Bronchial epithelial cell (primary cell): ENCODE measurements around the gene IFT43. TPM values are rescaled to one million over a fixed set of nuclear protein-coding genes. Genes with fewer than 3 reads are reported as not detected.

ENCODE experiments used
- DNase-seq: peaks from one replicate; pipeline ENCODE4 v3.0.0-alpha.2; 2010; ENCODE audit warnings: low read depth
- FAIRE-seq: peaks from 2 replicates; lab custom pipeline; 2011; peaks lifted over from hg19 to GRCh38; lab: Jason Lieb, UNC
- H3K27me3 ChIP-seq: 2 replicates; pipeline ENCODE4 v1.5.1; 2011; ENCODE audit warnings: low read length; ENCODE audit not compliant: control insufficient read depth, insufficient read depth
- H3K36me3 ChIP-seq: 2 replicates; pipeline ENCODE4 v1.5.1; 2011; ENCODE audit warnings: low read length; ENCODE audit not compliant: control insufficient read depth, insufficient read depth
- H3K4me3 ChIP-seq: 2 replicates; pipeline ENCODE4 v1.5.1; 2011; ENCODE audit warnings: mild to moderate bottlenecking, low read depth, low read length, control low read depth
- total RNA-seq: library from RNA; depleted of rRNA; stranded (reverse); fragments of >200 nt; gene quantifications from 2 replicates; pipeline ENCODE4 v1.2.1, GENCODE V29; 2014
- TF ChIP-seq, protein P1 (sequence below): IDR thresholded peaks from 2 replicates; pipeline ENCODE4 v1.5.1; 2011; ENCODE audit warnings: mild to moderate bottlenecking, moderate library complexity, low read length, control low read depth, inconsistent platforms; ENCODE audit not compliant: insufficient read depth, severe bottlenecking

The IFT43 gene
- total RNA-seq, 1 donor from 2014 or later: 24.0 TPM

DNA sequence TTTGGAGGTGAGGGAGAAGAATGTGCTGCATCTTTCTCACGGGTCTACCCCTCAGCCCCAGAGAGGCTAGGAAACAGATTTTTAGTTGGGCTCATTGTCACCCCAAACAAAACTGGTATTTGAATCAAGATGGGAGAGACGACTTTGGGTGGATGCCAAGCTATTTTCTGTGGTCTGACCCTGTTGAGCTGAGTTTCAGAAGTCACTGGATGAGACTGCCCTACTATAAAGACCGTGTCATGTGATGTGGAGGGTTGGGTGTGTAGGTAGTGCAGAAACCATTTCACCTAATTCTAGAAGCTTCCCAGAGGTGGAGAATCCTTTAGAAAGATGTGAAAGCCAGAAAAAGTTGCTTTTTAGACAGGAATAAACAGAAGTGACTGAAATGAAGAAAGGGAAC lies 60.2 kb downstream of the IFT43 start:
- H3K36me3 ChIP-seq: peaks cover 1% of the 10 kb centered on the region
- TF ChIP-seq, protein P1, sequence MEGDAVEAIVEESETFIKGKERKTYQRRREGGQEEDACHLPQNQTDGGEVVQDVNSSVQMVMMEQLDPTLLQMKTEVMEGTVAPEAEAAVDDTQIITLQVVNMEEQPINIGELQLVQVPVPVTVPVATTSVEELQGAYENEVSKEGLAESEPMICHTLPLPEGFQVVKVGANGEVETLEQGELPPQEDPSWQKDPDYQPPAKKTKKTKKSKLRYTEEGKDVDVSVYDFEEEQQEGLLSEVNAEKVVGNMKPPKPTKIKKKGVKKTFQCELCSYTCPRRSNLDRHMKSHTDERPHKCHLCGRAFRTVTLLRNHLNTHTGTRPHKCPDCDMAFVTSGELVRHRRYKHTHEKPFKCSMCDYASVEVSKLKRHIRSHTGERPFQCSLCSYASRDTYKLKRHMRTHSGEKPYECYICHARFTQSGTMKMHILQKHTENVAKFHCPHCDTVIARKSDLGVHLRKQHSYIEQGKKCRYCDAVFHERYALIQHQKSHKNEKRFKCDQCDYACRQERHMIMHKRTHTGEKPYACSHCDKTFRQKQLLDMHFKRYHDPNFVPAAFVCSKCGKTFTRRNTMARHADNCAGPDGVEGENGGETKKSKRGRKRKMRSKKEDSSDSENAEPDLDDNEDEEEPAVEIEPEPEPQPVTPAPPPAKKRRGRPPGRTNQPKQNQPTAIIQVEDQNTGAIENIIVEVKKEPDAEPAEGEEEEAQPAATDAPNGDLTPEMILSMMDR: no peak
- DNase-seq: no peak
- H3K27me3 ChIP-seq: no peaks in the 10 kb centered on the region
- no peak overlapping the region for H3K4me3 ChIP-seq
- no peak for FAIRE-seq

DNA sequence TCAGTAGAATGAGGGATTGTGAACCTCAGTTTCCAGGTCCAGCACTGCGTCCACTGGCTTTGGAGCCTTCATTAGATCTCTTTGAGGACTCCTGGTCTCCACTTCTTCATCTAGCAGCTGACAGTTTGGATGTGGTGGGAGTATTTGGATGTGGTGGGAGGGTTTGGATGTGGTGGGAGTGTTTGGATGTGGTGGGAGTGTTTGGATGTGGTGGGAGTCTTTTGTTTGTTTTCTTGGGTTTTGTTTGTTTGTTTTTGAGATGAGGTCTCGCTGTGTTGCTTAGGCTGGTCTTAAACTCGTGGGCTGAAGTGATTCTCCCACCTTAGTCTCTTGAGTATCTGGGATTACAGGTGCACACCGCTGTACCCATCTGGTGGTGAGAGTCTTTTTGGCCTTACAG lies 64.7 kb downstream of the IFT43 start:
- DNase-seq (no peak), FAIRE-seq (peak; percentile 82)
- H3K4me3 ChIP-seq: no peak overlapping the region
- TF ChIP-seq, protein P1: no peak
- no peaks in the 10 kb centered on the region for H3K36me3 ChIP-seq
- H3K27me3 ChIP-seq: no peaks in the 10 kb centered on the region

DNA sequence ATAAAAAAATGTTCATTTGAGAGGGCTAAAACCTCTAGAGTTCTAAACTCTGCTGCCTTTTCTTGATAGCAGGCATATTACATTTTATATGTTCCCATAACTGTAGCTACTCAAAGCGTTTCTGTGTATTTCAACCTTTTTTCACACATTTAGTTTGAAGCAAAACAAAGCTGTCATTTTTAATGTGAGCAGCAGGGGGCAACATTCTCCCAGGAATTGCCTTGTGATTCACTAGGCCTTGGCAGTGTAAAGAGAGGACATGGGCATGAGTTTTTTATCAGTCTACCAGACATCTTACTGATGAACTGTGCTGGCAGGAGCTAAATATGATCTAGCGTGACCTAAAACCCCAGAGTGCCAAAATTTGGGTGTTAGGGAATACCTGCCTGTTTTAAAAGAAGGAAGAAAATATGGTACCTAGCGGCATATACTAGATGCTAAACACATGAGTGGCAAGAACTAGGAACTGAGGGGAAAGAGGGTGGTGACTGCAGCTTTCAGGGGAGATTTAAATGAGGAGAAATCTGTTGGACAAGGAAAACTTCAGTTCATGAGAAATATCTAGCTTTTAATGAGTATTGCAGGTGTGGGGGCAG lies 65.3 kb downstream of the IFT43 start:
- no peak overlapping the region for H3K4me3 ChIP-seq
- DNase-seq (peak; percentile 49), FAIRE-seq (no peak)
- H3K36me3 ChIP-seq: no peaks in the 10 kb centered on the region
- TF ChIP-seq, protein P1: peak; percentile 68
- H3K27me3 ChIP-seq: no peaks in the 10 kb centered on the region

DNA sequence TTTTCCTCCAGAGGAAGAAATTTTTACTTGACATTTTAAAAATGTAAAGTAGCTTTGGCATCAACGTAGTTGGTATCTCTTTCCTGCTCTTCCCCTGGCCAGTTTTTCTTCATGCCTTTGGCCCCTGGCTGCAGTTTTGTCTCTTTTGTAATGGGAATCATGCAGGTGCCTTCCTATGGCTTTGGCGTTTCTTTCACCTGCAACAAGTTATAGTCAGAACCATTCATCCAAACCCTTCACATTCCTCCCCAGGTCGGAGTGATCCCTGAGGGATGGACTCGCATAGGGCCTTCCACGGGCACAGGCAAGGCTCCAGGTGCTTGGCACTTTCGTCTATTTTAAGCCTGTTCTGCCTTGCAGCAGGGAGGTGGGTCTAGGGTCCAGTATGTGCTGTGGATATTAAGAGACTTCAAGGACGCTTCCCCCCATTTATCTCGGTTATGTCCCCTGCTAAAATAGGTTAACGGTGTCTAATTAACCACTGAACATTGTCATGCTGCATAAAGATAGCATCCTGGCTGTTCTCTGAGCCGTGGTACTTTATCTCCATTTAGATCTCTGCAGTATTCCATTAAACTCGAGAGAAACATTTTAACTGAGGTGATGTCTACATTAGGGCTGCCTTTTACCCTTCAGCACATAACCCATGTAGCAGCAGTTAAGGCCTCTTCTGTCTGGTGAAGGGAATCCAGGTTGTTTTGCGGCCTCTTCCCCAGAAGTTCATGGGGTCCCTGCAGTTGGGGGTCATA lies 66.3 kb downstream of the IFT43 start:
- TF ChIP-seq, protein P1: no peak
- no peaks in the 10 kb centered on the region for H3K27me3 ChIP-seq
- H3K36me3 ChIP-seq: no peaks in the 10 kb centered on the region
- FAIRE-seq (peak; percentile 52), DNase-seq (no peak)
- no peak overlapping the region for H3K4me3 ChIP-seq

DNA sequence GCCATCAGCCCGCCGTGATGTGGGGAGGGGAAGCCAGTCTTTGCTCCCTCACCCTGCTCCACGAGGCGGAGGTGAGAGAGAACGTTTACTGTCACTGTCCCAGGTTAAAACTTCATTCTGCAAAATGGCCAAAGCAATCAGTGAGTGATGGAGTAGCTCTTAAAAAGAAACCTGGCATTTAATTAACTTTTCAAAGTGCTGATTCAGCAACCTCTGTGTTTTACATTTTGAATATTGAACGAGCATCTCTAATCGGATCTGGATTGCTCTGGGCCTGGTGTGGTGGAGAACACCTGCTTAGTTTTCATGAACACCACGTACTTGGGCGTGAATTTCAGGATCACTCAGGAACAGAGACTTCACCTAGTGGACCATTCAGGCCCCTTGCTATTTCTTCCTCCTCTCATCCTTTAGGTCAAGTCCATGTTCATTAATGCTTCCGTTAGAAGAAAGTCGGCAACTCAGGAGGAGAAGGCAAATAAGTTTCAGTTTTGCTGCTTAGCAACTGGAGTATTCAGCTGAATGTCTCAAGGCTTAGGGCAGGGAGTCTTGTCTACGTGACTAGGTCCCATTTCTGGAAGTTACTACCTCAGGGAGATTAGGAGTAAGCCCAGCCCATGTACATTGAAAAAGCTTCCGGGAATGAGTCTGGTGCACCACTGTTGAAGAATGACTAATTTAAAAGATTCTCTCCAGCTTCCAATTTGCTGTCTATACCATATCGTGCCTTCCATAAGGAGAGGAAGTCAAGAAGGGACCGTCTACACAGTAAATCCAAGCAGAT lies 68.2 kb downstream of the IFT43 start:
- no peaks in the 10 kb centered on the region for H3K27me3 ChIP-seq
- DNase-seq (no peak), FAIRE-seq (no peak)
- H3K4me3 ChIP-seq: no peak overlapping the region
- no peaks in the 10 kb centered on the region for H3K36me3 ChIP-seq
- TF ChIP-seq, protein P1: no peak
